Muscle of leg (tissue), 11 donors: ENCODE measurements around the gene VARS2. TPM values are rescaled to one million over a fixed set of nuclear protein-coding genes. Genes with fewer than 3 reads are reported as not detected.

Source experiments
- DNase-seq: peaks from one replicate; pipeline ENCODE4 v3.0.0; 2013
- H3K27ac ChIP-seq: one replicate; pipeline ENCODE4 v1.5.1; 2013; ENCODE audit warnings: mild to moderate bottlenecking, low read length, control low read depth
- H3K27me3 ChIP-seq: one replicate; pipeline ENCODE4 v1.6.1; 2013; ENCODE audit warnings: low read length; ENCODE audit not compliant: control insufficient read depth, insufficient read depth
- H3K36me3 ChIP-seq: one replicate; pipeline ENCODE4 v1.6.1; 2013; ENCODE audit warnings: low read length; ENCODE audit not compliant: control insufficient read depth, insufficient read depth
- H3K4me1 ChIP-seq: one replicate; pipeline ENCODE4 v1.6.1; 2013; ENCODE audit warnings: low read length; ENCODE audit not compliant: control insufficient read depth, insufficient read depth
- H3K4me3 ChIP-seq: one replicate; pipeline ENCODE4 v1.5.1; 2013; ENCODE audit warnings: low read length, control low read depth
- H3K9me3 ChIP-seq: replicated peaks from 2 replicates; pipeline ENCODE4 v1.6.1; 2013; ENCODE audit warnings: low read depth, low read length; ENCODE audit not compliant: control insufficient read depth
- WGBS: methylation state at CpG from one replicate; pipeline ENCODE4 v1.1.5; 2013; ENCODE audit warnings: missing lambda C conversion rate; ENCODE audit not compliant: insufficient coverage; 5-methylcytosine and 5-hydroxymethylcytosine counted together
- polyA plus RNA-seq, 8 donors: library from polyadenylated mRNA; unstranded; fragments of 120-200 nt; gene quantifications; one replicate each; pipeline versions ENCODE4 v1.2.1 to v1.2.3, GENCODE V29; 2013; ENCODE audit warnings: inconsistent platforms in 1 of 8, low replicate concordance in 1 of 8; ENCODE audit not compliant: insufficient read length in 8 of 8, insufficient read depth in 1 of 8
- total RNA-seq: library from RNA; stranded (reverse); fragments of 120-200 nt; gene quantifications from one replicate; pipeline ENCODE4 v1.2.4, GENCODE V29; 2013

Gene VARS2
- total and polyA plus RNA-seq, 9 donors = 20.1 to 34.8 (median 27.5) TPM

DNA sequence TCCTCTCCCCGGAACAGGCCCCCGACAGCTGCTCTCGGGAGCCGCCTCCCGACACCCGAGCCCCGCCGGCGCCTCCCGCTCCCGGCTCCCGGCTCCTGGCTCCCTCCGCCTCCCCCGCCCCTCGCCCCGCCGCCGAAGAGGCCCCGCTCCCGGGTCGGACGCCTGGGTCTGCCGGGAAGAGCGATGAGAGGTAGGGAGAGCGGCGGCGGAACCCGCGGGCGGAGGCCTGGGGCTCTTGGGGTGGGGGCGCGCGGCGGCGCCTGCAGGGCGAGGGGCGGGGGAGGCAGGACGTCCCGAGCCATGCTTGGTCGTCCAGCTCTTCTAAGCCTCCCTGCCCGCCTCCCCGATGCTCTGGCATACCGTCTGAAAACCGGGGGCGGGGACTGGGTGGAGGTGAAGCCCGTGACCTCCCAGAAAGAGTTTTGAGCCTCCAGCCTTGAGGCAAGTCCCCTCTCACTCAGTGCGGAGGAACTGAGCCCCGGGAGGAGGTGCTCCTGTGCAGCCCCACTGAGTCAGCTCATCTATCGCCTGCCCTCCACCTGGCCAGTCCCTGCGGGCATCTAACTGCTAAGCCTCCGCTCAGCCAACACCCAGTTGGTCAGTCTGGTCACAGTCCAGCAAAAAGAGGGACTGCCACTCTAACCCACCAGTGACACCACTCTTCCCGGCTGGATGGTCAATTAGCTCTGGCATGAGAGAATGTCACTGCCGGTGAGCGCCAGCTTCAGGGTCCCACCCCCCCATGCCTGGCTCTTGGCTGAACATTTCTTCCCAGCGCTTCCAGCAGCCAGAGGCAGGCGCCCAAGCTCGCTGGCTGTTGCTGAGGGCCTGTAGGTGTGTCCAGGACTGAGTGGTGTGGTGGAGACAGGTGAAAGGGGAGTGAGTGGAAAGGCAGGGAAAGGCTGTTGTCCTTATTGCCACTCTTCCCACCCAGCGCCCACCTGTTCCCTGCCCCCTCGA lies 29.2 kb upstream of the VARS2 start:
- WGBS = 0% methylated on average over 44 of the region's 59 CpGs
- Histone ChIP-seq H3K27me3 (peaks cover 26% of the 10 kb centered on the region), H3K36me3 (peaks cover 15% of the 10 kb centered on the region), H3K4me1 (peaks cover 67% of the 10 kb centered on the region), H3K4me3 (peak overlapping the region; percentile 66), H3K9me3 (no peaks in the 10 kb centered on the region), H3K27ac (peak overlapping the region; percentile 93)
- DNase-seq = peak; percentile 71

DNA sequence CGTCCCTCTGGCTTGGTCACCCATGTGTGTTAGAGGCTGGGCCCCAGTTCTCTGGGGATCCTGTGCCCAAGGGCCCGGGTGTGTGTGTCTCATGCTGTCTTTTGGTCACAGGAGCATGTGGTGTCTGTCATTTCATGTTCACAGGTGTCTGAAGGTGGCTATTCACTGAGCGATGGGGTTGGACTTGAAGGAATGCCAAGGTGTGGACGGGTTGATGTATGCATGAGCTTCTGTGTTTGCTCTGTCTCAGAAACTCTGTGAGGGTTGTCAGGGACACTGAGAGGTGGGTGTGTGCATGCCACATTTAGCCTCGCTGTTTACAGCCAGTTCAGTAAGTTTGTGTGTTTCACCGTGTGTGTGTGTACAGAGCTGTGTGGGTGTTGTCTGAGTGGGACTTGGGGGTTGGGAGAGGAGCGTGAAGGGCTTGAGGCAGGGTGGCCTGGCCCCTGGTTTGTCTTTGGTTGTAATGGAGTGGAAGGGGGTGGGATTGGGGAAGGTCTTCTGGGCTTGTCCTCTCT lies 28.5 kb upstream of the VARS2 start:
- peak; percentile 53 for DNase-seq
- Histone ChIP-seq H3K4me3 (peak overlapping the region; percentile 66), H3K27ac (peak overlapping the region; percentile 93), H3K4me1 (peaks cover 64% of the 10 kb centered on the region), H3K36me3 (peaks cover 22% of the 10 kb centered on the region), H3K9me3 (no peaks in the 10 kb centered on the region), H3K27me3 (peaks cover 26% of the 10 kb centered on the region)
- WGBS = 20% methylated on average over 6 of the region's 7 CpGs

DNA sequence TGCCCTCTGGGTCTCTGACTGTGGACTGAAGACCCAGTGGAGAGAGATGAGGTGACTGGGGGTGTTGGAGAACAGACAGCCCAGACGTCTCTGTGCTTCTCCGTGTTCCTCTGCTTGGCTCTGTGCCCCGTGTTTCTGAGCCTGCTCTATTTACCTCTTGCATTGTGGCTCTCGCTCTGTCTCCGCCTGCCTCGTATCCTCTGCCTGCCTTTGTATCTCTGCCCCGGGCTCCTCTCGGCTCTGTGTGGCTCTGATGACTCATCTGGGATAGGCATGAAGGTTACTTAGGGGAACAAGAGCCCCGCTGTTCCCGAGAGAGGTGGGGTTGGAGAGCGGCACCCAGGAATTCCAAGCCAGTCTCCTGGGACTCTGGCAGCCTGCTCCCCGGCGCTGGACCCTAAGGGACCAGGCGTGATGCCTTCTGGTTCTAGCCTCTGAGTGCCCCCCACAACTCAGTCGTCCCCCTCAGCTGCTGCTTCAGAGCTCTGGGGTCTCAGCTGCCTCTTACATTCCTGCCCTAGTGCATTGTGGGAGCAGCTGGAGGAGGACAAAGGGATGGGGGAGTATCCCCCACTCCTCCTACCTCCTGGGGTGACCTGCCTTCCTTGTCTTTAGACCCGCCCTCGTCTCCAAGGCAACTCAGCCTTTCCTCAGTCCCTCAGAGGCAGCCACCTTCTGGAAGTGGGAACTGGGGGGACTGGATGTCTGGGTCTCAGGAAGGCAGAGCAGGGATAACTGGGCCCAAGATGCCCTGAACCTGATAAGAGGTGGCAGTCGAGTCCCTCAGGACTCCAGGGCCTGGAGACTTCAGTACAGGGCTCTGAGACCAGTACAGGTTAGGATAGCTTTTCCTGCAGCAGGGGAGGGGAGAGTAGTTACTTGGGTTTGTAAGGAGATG lies 27.8 kb upstream of the VARS2 start:
- 3% methylated on average over 13 of the region's 18 CpGs for WGBS
- Histone ChIP-seq H3K27me3 (peaks cover 24% of the 10 kb centered on the region), H3K9me3 (no peaks in the 10 kb centered on the region), H3K4me1 (peaks cover 57% of the 10 kb centered on the region), H3K27ac (peak overlapping the region; percentile 93), H3K36me3 (peaks cover 30% of the 10 kb centered on the region), H3K4me3 (peak overlapping the region; percentile 66)
- peak; percentile 69 for DNase-seq

DNA sequence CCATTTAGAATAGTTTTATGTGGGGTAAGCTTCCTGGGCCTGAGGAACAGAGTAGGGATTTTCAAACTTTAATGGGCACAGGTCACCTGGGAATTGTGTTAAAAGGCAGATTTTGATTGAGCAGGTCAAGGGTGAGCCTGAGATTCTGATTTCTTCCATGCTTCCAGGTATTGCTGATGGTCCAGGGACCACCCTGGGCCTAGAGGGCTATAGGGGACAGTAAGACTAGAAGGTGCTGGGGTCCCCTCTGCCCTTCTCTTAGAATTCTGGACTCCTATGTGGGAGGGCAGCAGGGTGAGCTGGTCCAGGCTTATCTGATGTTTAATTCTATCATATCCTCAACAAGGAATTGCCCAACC lies 27.2 kb upstream of the VARS2 start:
- Histone ChIP-seq H3K4me3 (no peak overlapping the region), H3K9me3 (no peaks in the 10 kb centered on the region), H3K27me3 (peaks cover 24% of the 10 kb centered on the region), H3K27ac (peak overlapping the region; percentile 93), H3K36me3 (peaks cover 36% of the 10 kb centered on the region), H3K4me1 (peaks cover 51% of the 10 kb centered on the region)
- no peak for DNase-seq

DNA sequence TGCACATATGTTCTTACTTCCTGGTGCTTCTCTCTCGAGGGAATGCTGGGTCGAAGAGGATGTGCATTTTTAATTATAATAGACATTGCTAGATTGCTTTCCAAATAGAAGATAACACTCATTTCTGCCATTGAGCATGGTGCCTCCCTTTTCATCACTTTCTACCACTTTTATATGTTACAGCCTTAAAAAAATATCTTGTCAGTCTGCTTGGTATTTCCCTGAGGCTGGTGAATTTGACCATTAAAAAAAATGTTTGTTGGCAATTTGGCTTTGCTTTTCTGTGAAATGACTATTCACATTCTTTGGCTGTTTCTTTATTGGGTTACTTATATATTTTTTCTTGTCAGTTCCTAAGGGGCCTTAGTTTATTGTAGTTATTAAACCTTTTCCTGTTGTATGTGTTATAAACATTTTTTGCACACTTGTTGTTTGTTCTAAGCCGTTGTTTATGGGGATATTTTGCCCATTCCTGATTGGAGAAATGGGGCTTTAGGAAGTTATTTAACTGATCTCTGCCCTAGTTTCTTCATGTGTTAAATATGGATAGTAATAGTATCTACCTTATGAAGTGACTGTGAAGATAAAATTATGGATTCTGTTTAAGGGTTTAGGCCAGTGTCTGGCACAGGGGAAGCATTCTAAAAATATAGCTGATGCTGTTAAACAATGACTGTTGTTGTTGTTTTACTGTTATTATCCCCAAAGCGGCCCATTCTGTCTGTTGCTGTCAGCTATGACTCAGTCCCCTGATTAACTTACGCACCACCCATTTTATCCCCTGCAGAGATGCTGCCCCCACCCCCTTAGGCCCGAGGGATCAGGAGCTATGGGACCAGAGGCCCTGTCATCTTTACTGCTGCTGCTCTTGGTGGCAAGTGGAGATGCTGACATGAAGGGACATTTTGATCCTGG lies 25.9 kb upstream of the VARS2 start:
- H3K9me3 ChIP-seq = no peaks in the 10 kb centered on the region
- DNase-seq = no peak
- H3K27ac ChIP-seq = no peak overlapping the region
- H3K4me1 ChIP-seq = peaks cover 38% of the 10 kb centered on the region
- WGBS = no CpG with 5 or more reads among the region's 6 CpGs
- peaks cover 48% of the 10 kb centered on the region for H3K36me3 ChIP-seq
- H3K4me3 ChIP-seq = no peak overlapping the region
- peaks cover 21% of the 10 kb centered on the region for H3K27me3 ChIP-seq

DNA sequence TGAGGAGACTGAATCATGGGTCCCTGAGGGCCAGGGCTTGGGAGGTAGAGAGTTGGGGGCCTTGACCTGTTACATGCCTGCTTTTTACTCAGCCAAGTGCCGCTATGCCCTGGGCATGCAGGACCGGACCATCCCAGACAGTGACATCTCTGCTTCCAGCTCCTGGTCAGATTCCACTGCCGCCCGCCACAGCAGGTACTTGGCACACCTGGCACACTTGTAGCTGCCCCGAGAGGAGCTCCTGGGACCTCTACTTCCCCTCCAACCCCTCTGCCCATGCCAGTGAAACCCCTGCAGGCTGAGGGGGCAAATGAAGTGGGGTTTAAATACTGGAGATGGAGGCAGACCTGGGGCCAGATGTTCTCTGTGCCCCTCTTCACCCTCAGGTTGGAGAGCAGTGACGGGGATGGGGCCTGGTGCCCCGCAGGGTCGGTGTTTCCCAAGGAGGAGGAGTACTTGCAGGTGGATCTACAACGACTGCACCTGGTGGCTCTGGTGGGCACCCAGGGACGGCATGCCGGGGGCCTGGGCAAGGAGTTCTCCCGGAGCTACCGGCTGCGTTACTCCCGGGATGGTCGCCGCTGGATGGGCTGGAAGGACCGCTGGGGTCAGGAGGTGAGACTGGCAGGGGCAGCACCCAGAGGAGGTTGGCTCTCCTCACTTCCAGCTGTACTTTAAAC lies 25.1 kb upstream of the VARS2 start:
- H3K9me3 ChIP-seq = no peaks in the 10 kb centered on the region
- H3K27ac ChIP-seq = no peak overlapping the region
- peaks cover 55% of the 10 kb centered on the region for H3K36me3 ChIP-seq
- peaks cover 30% of the 10 kb centered on the region for H3K4me1 ChIP-seq
- H3K27me3 ChIP-seq = peaks cover 17% of the 10 kb centered on the region
- no peak for DNase-seq
- WGBS = 76% methylated on average over 9 of the region's 18 CpGs
- no peak overlapping the region for H3K4me3 ChIP-seq

DNA sequence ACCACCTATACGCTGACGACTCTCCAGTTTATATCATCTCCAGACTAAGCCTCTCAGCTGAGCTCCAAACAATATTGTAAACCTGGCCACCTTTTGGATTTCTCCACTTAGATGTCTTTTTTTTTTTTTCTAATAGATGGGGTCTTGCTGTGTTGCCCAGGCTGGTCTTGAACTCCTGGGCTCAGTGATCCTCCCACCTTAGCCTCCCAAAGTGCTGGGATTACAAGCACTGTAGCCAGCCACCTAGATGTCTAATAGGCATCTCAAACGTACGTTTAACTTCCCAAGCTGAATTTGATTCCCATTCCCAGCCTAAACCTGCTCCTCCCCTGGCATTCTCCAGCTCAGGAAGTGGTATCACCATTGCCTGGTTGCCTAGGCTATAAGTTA lies 24.5 kb upstream of the VARS2 start:
- H3K4me3 ChIP-seq = no peak overlapping the region
- DNase-seq = no peak
- H3K27me3 ChIP-seq = peaks cover 17% of the 10 kb centered on the region
- no peak overlapping the region for H3K27ac ChIP-seq
- no CpG with 5 or more reads among the region's 4 CpGs for WGBS
- H3K9me3 ChIP-seq = no peaks in the 10 kb centered on the region
- H3K4me1 ChIP-seq = peaks cover 30% of the 10 kb centered on the region
- peaks cover 59% of the 10 kb centered on the region for H3K36me3 ChIP-seq

DNA sequence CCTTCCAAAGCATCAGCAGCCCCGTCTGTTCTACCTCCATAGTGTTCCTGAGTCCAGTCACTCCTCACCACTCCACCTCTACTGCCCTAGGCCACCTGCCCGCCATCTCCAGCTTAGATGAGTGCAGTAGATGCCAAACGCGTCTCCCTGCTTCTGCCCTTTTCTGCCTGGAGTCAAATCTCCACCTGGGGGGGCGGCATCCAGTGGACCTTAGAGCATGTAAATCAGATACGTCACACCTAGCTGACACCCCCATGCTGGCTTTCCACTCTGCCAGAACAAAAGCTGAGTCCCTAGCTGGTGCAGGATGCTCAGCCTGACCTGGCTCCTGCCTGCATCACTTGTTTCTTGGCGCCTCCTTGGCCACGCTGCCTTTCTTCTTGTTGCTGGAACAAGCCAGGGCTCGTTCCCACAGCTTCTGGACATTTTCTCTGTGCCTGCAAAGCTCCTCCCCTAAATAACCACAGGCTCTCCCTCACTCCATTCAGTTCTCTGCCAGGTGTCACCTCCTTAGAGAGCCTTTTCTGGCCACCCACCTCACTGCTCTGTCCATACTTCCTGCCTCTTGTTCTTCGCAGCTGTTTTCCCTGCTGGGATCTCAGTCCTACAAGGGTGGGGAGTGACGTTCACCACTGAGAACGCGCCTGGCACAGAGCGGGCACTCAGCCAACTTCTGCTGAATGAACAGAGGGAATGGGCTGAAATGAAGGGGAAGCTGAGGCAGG lies 24.0 kb upstream of the VARS2 start:
- Histone ChIP-seq H3K36me3 (peaks cover 65% of the 10 kb centered on the region), H3K4me3 (no peak overlapping the region), H3K27ac (no peak overlapping the region), H3K27me3 (peaks cover 14% of the 10 kb centered on the region), H3K9me3 (no peaks in the 10 kb centered on the region), H3K4me1 (peaks cover 26% of the 10 kb centered on the region)
- DNase-seq = peak; percentile 41
- 73% methylated on average over 14 of the region's 14 CpGs for WGBS
